HepG2 (cell line): ENCODE measurements around the gene CST8. TPM values are rescaled to one million over a fixed set of nuclear protein-coding genes. Genes with fewer than 3 reads are reported as not detected.

Experiments used
- ARHGAP35 ChIP-seq: sonication (generic); formaldehyde crosslinking; IDR thresholded peaks from 2 replicates; pipeline ENCODE4 v1.9.0; 2022; ENCODE audit warnings: mild to moderate bottlenecking, inconsistent platforms, moderate library complexity, missing genetic modification reagents, borderline replicate concordance
- ARNT2 ChIP-seq: sonication (generic); formaldehyde crosslinking; IDR thresholded peaks from 2 replicates; pipeline ENCODE4 v1.8.0; 2022; ENCODE audit warnings: mild to moderate bottlenecking, low read depth, missing genetic modification reagents, moderate library complexity
- CBX2 ChIP-seq, 2 experiments: fragments of 200-600 bp in 1 of 2; sonication (generic); formaldehyde crosslinking in 1 of 2; IDR thresholded peaks; 2 replicates each; pipeline versions ENCODE4 v1.7.0 to v1.8.1; 2018 to 2022; ENCODE audit warnings: low read depth in 2 of 2, low read length in 1 of 2, mild to moderate bottlenecking in 1 of 2, missing genetic modification reagents in 1 of 2
- CREB3 ChIP-seq: sonication (generic); formaldehyde crosslinking; IDR thresholded peaks from 2 replicates; pipeline ENCODE4 v1.5.0; 2020; ENCODE audit warnings: missing genetic modification reagents
- FIP1L1 ChIP-seq: fragments of 200-400 bp; formaldehyde crosslinking; IDR thresholded peaks from 2 replicates; pipeline ENCODE4 v1.6.1; 2018; ENCODE audit warnings: low read depth, mild to moderate bottlenecking, low read length, moderate library complexity, borderline replicate concordance; ENCODE audit not compliant: insufficient read depth
- GMEB2 ChIP-seq: IDR thresholded peaks from 2 replicates; pipeline ENCODE4 v1.6.1; 2016; ENCODE audit warnings: missing biosample characterization, missing genetic modification reagents, low read depth
- HIC2 ChIP-seq: sonication (generic); formaldehyde crosslinking; IDR thresholded peaks from 2 replicates; pipeline ENCODE4 v1.9.0; 2022; ENCODE audit warnings: low read depth, missing genetic modification reagents
- MXD3 ChIP-seq: IDR thresholded peaks from 2 replicates; pipeline ENCODE4 v1.6.1; 2016; ENCODE audit warnings: mild to moderate bottlenecking, missing biosample characterization, missing genetic modification reagents
- RERE ChIP-seq: IDR thresholded peaks from 2 replicates; pipeline ENCODE4 v1.6.1; 2016; ENCODE audit warnings: low read depth, missing genetic modification reagents, missing compliant biosample characterization
- SMARCE1 ChIP-seq: fragments of 450-650 bp; IDR thresholded peaks from 2 replicates; pipeline ENCODE4 v1.6.1; 2017; ENCODE audit warnings: borderline replicate concordance
- ZBTB8A ChIP-seq: sonication (generic); formaldehyde crosslinking; IDR thresholded peaks from 2 replicates; pipeline ENCODE4 v1.4.0; 2020; ENCODE audit warnings: mild to moderate bottlenecking, low read depth, missing genetic modification reagents, borderline replicate concordance
- ZNF207 ChIP-seq: fragments of 450-650 bp; IDR thresholded peaks from 2 replicates; pipeline ENCODE4 v1.6.1; 2016; ENCODE audit warnings: antibody characterized with exemption, borderline replicate concordance
- ZNF253 ChIP-seq: sonication (generic); formaldehyde crosslinking; IDR thresholded peaks from 2 replicates; pipeline ENCODE4 v1.8.0; 2022; ENCODE audit warnings: mild to moderate bottlenecking, missing genetic modification reagents, borderline replicate concordance
- ZNF329 ChIP-seq: sonication (generic); formaldehyde crosslinking; IDR thresholded peaks from 2 replicates; pipeline ENCODE4 v1.9.0; 2021; ENCODE audit warnings: low read depth, mild to moderate bottlenecking, missing genetic modification reagents
- ZNF691 ChIP-seq: sonication (generic); formaldehyde crosslinking; IDR thresholded peaks from 2 replicates; pipeline ENCODE4 v1.4.0; 2020; ENCODE audit warnings: missing genetic modification reagents, low read depth, mild to moderate bottlenecking, borderline replicate concordance
- ZSCAN20 ChIP-seq: sonication (generic); formaldehyde crosslinking; IDR thresholded peaks from 2 replicates; pipeline ENCODE4 v1.4.0; 2020; ENCODE audit warnings: missing genetic modification reagents, mild to moderate bottlenecking, borderline replicate concordance
- polyA plus RNA-seq, 8 experiments: library from polyadenylated mRNA; depleted of rRNA in 3 of 8; stranded (reverse) in 7 of 8; unstranded in 1 of 8; fragments of >200 nt; fragmentation: Illumina TruSeq in 4 of 8; extraction: Trizol in 4 of 8; gene quantifications; 2 replicates each; pipeline versions ENCODE4 v1.2.1 to v1.2.3, GENCODE V29; 2011 to 2016; ENCODE audit warnings: low read depth in 4 of 8, missing spikeins in 1 of 8, mixed read lengths in 1 of 8; ENCODE audit not compliant: insufficient read depth in 1 of 8
- total RNA-seq, 5 experiments: library from RNA; depleted of rRNA; stranded (reverse); fragments of >200 nt; fragmentation: Illumina TruSeq; extraction: Trizol; gene quantifications; 2 replicates each; pipeline ENCODE4 v1.2.3, GENCODE V29; 2016; ENCODE audit warnings: low read depth in 1 of 5

Gene CST8
- total and polyA plus RNA-seq, 2 of the 13 experiments (the other 11 are each of a cell fraction or from before 2014, with no cell fraction given), result not detected

GRCh38 chr20:23441850-23442313 lies 49.0 kb upstream of the CST8 start (continued):
- TF ChIP-seq RERE (no peak), ZBTB8A (CRISPR knock-in tag) (no peak), CBX2 (IDR thresholded peaks at IDR 0.05; ENCODE audit: low read depth, low read length) (no peak), CBX2 (CRISPR knock-in tag; IDR thresholded peaks at IDR 0.05; ENCODE audit: low read depth) (no peak), FIP1L1 (no peak), ARNT2 (CRISPR knock-in tag) (no peak), ZSCAN20 (CRISPR knock-in tag) (no peak), GMEB2 (CRISPR knock-in tag) (no peak), ZNF329 (CRISPR knock-in tag) (no peak), ARHGAP35 (CRISPR knock-in tag) (no peak), ZNF207 (no peak), ZNF691 (CRISPR knock-in tag) (peak; percentile 55; the same call in 1 of the 2 replicates), SMARCE1 (no peak), HIC2 (CRISPR knock-in tag) (peak; percentile 19; the same call in 1 of the 2 replicates), MXD3 (CRISPR knock-in tag) (no peak), ZNF253 (CRISPR knock-in tag) (no peak), CREB3 (CRISPR knock-in tag) (no peak)
